ENCODE results near the gene GALNT5.

DNA sequence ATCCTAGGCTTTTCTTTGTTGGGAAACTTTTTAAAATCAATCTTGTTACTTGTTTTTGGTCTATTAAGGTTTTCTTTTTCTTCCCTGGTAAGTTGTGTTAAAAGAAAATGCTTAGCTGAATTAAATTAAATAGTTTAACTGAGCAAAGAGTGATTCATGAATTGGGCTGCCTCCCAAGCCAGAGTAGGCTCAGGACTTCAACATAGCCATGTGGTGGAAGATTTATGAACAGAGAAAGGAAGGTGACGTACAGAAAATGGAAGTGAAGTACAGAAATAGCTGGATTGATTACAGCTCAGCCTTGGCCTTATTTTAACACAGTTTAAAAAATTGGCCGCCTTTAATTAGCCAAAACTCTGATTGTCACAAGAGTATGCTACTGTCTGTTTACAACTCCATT, 27.9 kb upstream of the GALNT5 start:
- TF ChIP-seq, protein P1, sequence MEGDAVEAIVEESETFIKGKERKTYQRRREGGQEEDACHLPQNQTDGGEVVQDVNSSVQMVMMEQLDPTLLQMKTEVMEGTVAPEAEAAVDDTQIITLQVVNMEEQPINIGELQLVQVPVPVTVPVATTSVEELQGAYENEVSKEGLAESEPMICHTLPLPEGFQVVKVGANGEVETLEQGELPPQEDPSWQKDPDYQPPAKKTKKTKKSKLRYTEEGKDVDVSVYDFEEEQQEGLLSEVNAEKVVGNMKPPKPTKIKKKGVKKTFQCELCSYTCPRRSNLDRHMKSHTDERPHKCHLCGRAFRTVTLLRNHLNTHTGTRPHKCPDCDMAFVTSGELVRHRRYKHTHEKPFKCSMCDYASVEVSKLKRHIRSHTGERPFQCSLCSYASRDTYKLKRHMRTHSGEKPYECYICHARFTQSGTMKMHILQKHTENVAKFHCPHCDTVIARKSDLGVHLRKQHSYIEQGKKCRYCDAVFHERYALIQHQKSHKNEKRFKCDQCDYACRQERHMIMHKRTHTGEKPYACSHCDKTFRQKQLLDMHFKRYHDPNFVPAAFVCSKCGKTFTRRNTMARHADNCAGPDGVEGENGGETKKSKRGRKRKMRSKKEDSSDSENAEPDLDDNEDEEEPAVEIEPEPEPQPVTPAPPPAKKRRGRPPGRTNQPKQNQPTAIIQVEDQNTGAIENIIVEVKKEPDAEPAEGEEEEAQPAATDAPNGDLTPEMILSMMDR (IDR thresholded peaks at IDR 0.05), result no peak
- TF ChIP-seq, protein P2, sequence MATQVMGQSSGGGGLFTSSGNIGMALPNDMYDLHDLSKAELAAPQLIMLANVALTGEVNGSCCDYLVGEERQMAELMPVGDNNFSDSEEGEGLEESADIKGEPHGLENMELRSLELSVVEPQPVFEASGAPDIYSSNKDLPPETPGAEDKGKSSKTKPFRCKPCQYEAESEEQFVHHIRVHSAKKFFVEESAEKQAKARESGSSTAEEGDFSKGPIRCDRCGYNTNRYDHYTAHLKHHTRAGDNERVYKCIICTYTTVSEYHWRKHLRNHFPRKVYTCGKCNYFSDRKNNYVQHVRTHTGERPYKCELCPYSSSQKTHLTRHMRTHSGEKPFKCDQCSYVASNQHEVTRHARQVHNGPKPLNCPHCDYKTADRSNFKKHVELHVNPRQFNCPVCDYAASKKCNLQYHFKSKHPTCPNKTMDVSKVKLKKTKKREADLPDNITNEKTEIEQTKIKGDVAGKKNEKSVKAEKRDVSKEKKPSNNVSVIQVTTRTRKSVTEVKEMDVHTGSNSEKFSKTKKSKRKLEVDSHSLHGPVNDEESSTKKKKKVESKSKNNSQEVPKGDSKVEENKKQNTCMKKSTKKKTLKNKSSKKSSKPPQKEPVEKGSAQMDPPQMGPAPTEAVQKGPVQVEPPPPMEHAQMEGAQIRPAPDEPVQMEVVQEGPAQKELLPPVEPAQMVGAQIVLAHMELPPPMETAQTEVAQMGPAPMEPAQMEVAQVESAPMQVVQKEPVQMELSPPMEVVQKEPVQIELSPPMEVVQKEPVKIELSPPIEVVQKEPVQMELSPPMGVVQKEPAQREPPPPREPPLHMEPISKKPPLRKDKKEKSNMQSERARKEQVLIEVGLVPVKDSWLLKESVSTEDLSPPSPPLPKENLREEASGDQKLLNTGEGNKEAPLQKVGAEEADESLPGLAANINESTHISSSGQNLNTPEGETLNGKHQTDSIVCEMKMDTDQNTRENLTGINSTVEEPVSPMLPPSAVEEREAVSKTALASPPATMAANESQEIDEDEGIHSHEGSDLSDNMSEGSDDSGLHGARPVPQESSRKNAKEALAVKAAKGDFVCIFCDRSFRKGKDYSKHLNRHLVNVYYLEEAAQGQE (IDR thresholded peaks at IDR 0.05; ENCODE audit: insufficient read depth in 1 of 2, low read depth in 2 of 2, low read length in 1 of 2), result no peak
- no peak for TF ChIP-seq POLR2AphosphoS5 (IDR thresholded peaks at IDR 0.05; ENCODE audit: low read depth, low read length)
- TF ChIP-seq SIN3A (IDR thresholded peaks at IDR 0.05; ENCODE audit: borderline replicate concordance, insufficient read depth, low read depth, low read length), result no peak
- no peak for TF ChIP-seq TCF7L2 (IDR thresholded peaks at IDR 0.05; ENCODE audit: low read depth, low read length)

Measured in Panc1 (cell line).